H9 (cell line): ENCODE results near the gene NTRK2. TPM values are rescaled to one million over a fixed set of nuclear protein-coding genes. Genes with fewer than 3 reads are reported as not detected.

ENCODE experiments used
- DNase-seq: peaks from one replicate; pipeline ENCODE4 v3.0.0-alpha.2; 2017
- H2AFZ ChIP-seq: one replicate; pipeline ENCODE4 v1.6.1; 2013; ENCODE audit warnings: mild to moderate bottlenecking, low read length, control low read depth, moderate library complexity
- H2AK5ac ChIP-seq: 2 replicates; pipeline ENCODE4 v1.6.1; 2013; ENCODE audit warnings: low read length, control low read depth, mixed read lengths; ENCODE audit not compliant: insufficient read length
- H2BK120ac ChIP-seq: one replicate; pipeline ENCODE4 v1.6.1; 2013; ENCODE audit warnings: low read depth, mild to moderate bottlenecking, low read length, control low read depth, inconsistent platforms; ENCODE audit not compliant: poor library complexity, severe bottlenecking
- H2BK12ac ChIP-seq: 2 replicates; pipeline ENCODE4 v1.6.1; 2013; ENCODE audit warnings: low read length, control low read depth, mixed read lengths, low read depth; ENCODE audit not compliant: insufficient read length
- H2BK15ac ChIP-seq: 2 replicates; pipeline ENCODE4 v1.6.1; 2013; ENCODE audit warnings: low read depth, low read length, control low read depth
- H2BK20ac ChIP-seq: one replicate; pipeline ENCODE4 v1.6.1; 2013; ENCODE audit warnings: low read depth, mild to moderate bottlenecking, low read length, control low read depth, inconsistent platforms; ENCODE audit not compliant: poor library complexity, severe bottlenecking
- H2BK5ac ChIP-seq: 2 replicates; pipeline ENCODE4 v1.6.1; 2013; ENCODE audit warnings: low read length, control low read depth, mixed read lengths; ENCODE audit not compliant: insufficient read length
- H3K14ac ChIP-seq: 2 replicates; pipeline ENCODE4 v1.6.1; 2013; ENCODE audit warnings: low read length, control low read depth; ENCODE audit not compliant: insufficient read depth
- H3K18ac ChIP-seq: 2 replicates; pipeline ENCODE4 v1.6.1; 2013; ENCODE audit warnings: low read depth, mild to moderate bottlenecking, mixed read lengths, low read length, control low read depth; ENCODE audit not compliant: insufficient read length
- H3K23ac ChIP-seq: 2 replicates; pipeline ENCODE4 v1.6.1; 2013; ENCODE audit warnings: low read length, control low read depth, mixed read lengths, low read depth; ENCODE audit not compliant: insufficient read length
- H3K23me2 ChIP-seq: 2 replicates; pipeline ENCODE4 v1.6.1; 2013; ENCODE audit warnings: low read depth, mild to moderate bottlenecking, mixed read lengths, low read length, control low read depth; ENCODE audit not compliant: insufficient read length, poor library complexity, severe bottlenecking
- H3K27ac ChIP-seq: 2 replicates; pipeline ENCODE4 v1.5.1; 2013; ENCODE audit warnings: low read length, control low read depth, mixed read lengths, low read depth; ENCODE audit not compliant: insufficient read length
- H3K27me3 ChIP-seq: 2 replicates; pipeline ENCODE4 v1.6.1; 2013; ENCODE audit warnings: low read length, control low read depth, inconsistent platforms; ENCODE audit not compliant: insufficient read depth
- H3K4ac ChIP-seq: 2 replicates; pipeline ENCODE4 v1.6.1; 2013; ENCODE audit warnings: low read depth, mild to moderate bottlenecking, control low read depth, inconsistent platforms, low read length, moderate library complexity
- H3K4me1 ChIP-seq: 2 replicates; pipeline ENCODE4 v1.6.1; 2013; ENCODE audit warnings: low read length, control low read depth, inconsistent platforms; ENCODE audit not compliant: insufficient read depth
- H3K4me2 ChIP-seq: 2 replicates; pipeline ENCODE4 v1.6.1; 2013; ENCODE audit warnings: low read length, control low read depth, mixed read lengths; ENCODE audit not compliant: insufficient read length, insufficient read depth
- H3K56ac ChIP-seq: 2 replicates; pipeline ENCODE4 v1.6.1; 2013; ENCODE audit warnings: low read depth, mild to moderate bottlenecking, mixed read lengths, low read length, control low read depth; ENCODE audit not compliant: insufficient read length
- H3K79me1 ChIP-seq: 2 replicates; pipeline ENCODE4 v1.6.1; 2013; ENCODE audit warnings: low read depth, mild to moderate bottlenecking, moderate library complexity, low read length, control low read depth, inconsistent platforms; ENCODE audit not compliant: insufficient read depth, poor library complexity, severe bottlenecking
- H3K79me2 ChIP-seq: 2 replicates; pipeline ENCODE4 v1.6.1; 2013; ENCODE audit warnings: low read length, control low read depth, inconsistent platforms; ENCODE audit not compliant: insufficient read depth
- H3K9ac ChIP-seq: 2 replicates; pipeline ENCODE4 v1.6.1; 2013; ENCODE audit warnings: low read length, control low read depth, mixed read lengths; ENCODE audit not compliant: insufficient read length; ENCODE audit errors: extremely low read depth
- H3K9me3 ChIP-seq: one replicate; pipeline ENCODE4 v1.6.1; 2013; ENCODE audit warnings: low read depth, low read length, inconsistent platforms; ENCODE audit not compliant: control insufficient read depth
- H3T11ph ChIP-seq: one replicate; pipeline ENCODE4 v1.6.1; 2013; ENCODE audit warnings: mild to moderate bottlenecking, low read length, control low read depth, inconsistent platforms
- H4K20me1 ChIP-seq: one replicate; pipeline ENCODE4 v1.6.1; 2013; ENCODE audit not compliant: control insufficient read depth, insufficient read length, insufficient read depth
- H4K5ac ChIP-seq: 2 replicates; pipeline ENCODE4 v1.6.1; 2013; ENCODE audit warnings: low read depth, mild to moderate bottlenecking, mixed read lengths, low read length, control low read depth; ENCODE audit not compliant: insufficient read length
- H4K8ac ChIP-seq: replicated peaks from 2 replicates; pipeline ENCODE4 v1.6.1; 2013; ENCODE audit warnings: low read length, control low read depth, mixed read lengths, low read depth; ENCODE audit not compliant: insufficient read length
- H4K91ac ChIP-seq: 2 replicates; pipeline ENCODE4 v1.6.1; 2013; ENCODE audit warnings: low read depth, mild to moderate bottlenecking, moderate library complexity, mixed read lengths, low read length, control low read depth; ENCODE audit not compliant: insufficient read length
- H3K27ac Mint-ChIP-seq, 3 experiments: 2 replicates in 2 of 3; 3 replicates in 1 of 3; pipeline ENCODE4 v1.8.0; 2020 to 2021; ENCODE audit warnings: mixed read lengths in 3 of 3, mild to moderate bottlenecking in 1 of 3, moderate library complexity in 1 of 3
- H3K27me3 Mint-ChIP-seq: 2 replicates; pipeline ENCODE4 v1.8.0; 2021; ENCODE audit warnings: low read depth, mild to moderate bottlenecking, moderate library complexity, mixed read lengths
- H3K36me3 Mint-ChIP-seq, 3 experiments: 2 replicates in 2 of 3; 3 replicates in 1 of 3; pipeline ENCODE4 v1.8.0; 2020 to 2021; ENCODE audit warnings: low read depth in 3 of 3, mixed read lengths in 3 of 3; ENCODE audit not compliant: insufficient read depth in 1 of 3
- H3K4me1 Mint-ChIP-seq, 2 experiments: 2 replicates each; pipeline ENCODE4 v1.8.0; 2020; ENCODE audit warnings: mixed read lengths in 2 of 2
- H3K4me3 Mint-ChIP-seq, 2 experiments: 2 replicates in 1 of 2; 3 replicates in 1 of 2; pipeline ENCODE4 v1.8.0; 2020 to 2021; ENCODE audit warnings: mild to moderate bottlenecking in 2 of 2, mixed read lengths in 2 of 2, moderate library complexity in 1 of 2
- H3K9me3 Mint-ChIP-seq, 2 experiments: 2 replicates in 1 of 2; 3 replicates in 1 of 2; pipeline ENCODE4 v1.8.0; 2020; ENCODE audit warnings: mild to moderate bottlenecking in 2 of 2, mixed read lengths in 2 of 2, moderate library complexity in 1 of 2
- CTCF ChIP-seq: fragments of 200-600 bp; sonication (generic); conservative IDR thresholded peaks from 3 replicates; pipeline ENCODE4 v1.8.0; 2021; ENCODE audit warnings: antibody characterized with exemption, mild to moderate bottlenecking
- WGBS: extraction: QIAGEN DNeasy Blood & Tissue Kit; methylation state at CpG from one replicate; pipeline ENCODE4 v1.1.7; 2013; ENCODE audit warnings: missing lambda C conversion rate, low lambda C conversion rate, mixed read lengths; ENCODE audit not compliant: insufficient read length; ENCODE audit errors: extremely low coverage; 5-methylcytosine and 5-hydroxymethylcytosine counted together
- total RNA-seq: library from RNA; stranded (reverse); gene quantifications from 2 replicates; pipeline ENCODE4 v1.2.1, GENCODE V29; 2021

NTRK2 gene
- total RNA-seq, 1 experiment from 2014 or later, result 0.02 TPM

- no peak overlapping the region for H3K27ac ChIP-seq
- no peak overlapping the region for H3T11ph ChIP-seq
- H3K14ac ChIP-seq, result no peak overlapping the region
- no peak overlapping the region for H3K4ac ChIP-seq
- H3K4me1 Mint-ChIP-seq, result no peaks in the 10 kb centered on the region; a peak in 1 of 4 replicates
- no peaks in the 10 kb centered on the region for H3K27me3 Mint-ChIP-seq
- no peak overlapping the region for H2BK20ac ChIP-seq
- H2BK15ac ChIP-seq, result no peak overlapping the region
- no peak overlapping the region for H3K4me3 Mint-ChIP-seq
- H2BK5ac ChIP-seq, result no peak overlapping the region
- H2BK120ac ChIP-seq, result no peak overlapping the region
- no peak overlapping the region for H3K18ac ChIP-seq
- H4K91ac ChIP-seq, result no peak overlapping the region
- no peaks in the 10 kb centered on the region for H3K79me2 ChIP-seq
- H3K9me3 ChIP-seq, result no peaks in the 10 kb centered on the region
- no peak overlapping the region for H3K4me2 ChIP-seq
- H4K20me1 ChIP-seq, result no peaks in the 10 kb centered on the region
- no peaks in the 10 kb centered on the region for H3K36me3 Mint-ChIP-seq
- DNase-seq, result no peak
- no peak overlapping the region for H3K23ac ChIP-seq
- no peaks in the 10 kb centered on the region for H3K79me1 ChIP-seq
- TF ChIP-seq CTCF, result no peak
- peaks cover 2 to 5% of the 10 kb centered on the region in 2 experiments; a peak in 4 of 5 replicates for H3K9me3 Mint-ChIP-seq
- H2BK12ac ChIP-seq, result no peak overlapping the region
- H2AFZ ChIP-seq, result no peak overlapping the region
- WGBS, result no CpG with 5 or more reads among the region's 2 CpGs
- no peak overlapping the region for H3K27ac Mint-ChIP-seq
- H3K27me3 ChIP-seq, result no peaks in the 10 kb centered on the region
- H3K56ac ChIP-seq, result no peak overlapping the region
- no peaks in the 10 kb centered on the region for H3K4me1 ChIP-seq
- H4K8ac ChIP-seq, result no peak overlapping the region
- no peak overlapping the region for H4K5ac ChIP-seq
- no peak overlapping the region for H3K9ac ChIP-seq
- H2AK5ac ChIP-seq, result no peak overlapping the region
- H3K23me2 ChIP-seq, result no peaks in the 10 kb centered on the region
Observed at GRCh38 chr9:85036496-85036895, 367.0 kb downstream of the NTRK2 start.
